ENCODE results near the gene KIRREL3.

- TF ChIP-seq SMC3 (IDR thresholded peaks at IDR 0.05) (no peak), POLR2A (IDR thresholded peaks at IDR 0.05; ENCODE audit: low read length) (no peak), KDM5A (IDR thresholded peaks at IDR 0.05) (no peak), CTCF (IDR thresholded peaks at IDR 0.05) (no peak), RFX5 (IDR thresholded peaks at IDR 0.05) (no peak), EHMT2 (IDR thresholded peaks at IDR 0.05; ENCODE audit: low read depth) (no peak), EP300 (IDR thresholded peaks at IDR 0.05) (no peak), RARB (CRISPR knock-in tag; IDR thresholded peaks at IDR 0.05) (no peak), POLR2AphosphoS2 (conservative IDR thresholded peaks at IDR 0.05; ENCODE audit: low read length) (no peak), MYC (IDR thresholded peaks at IDR 0.05; ENCODE audit: borderline replicate concordance, low read length) (no peak), GATA3 (IDR thresholded peaks at IDR 0.05; ENCODE audit: borderline replicate concordance) (no peak)
These were observed 458.1 kb downstream of the KIRREL3 start for GRCh38 chr11:126542334-126543015.

Data from A549 (cell line).